Caco-2 (cell line): ENCODE measurements around the gene ZNF184. TPM values are rescaled to one million over a fixed set of nuclear protein-coding genes. Genes with fewer than 3 reads are reported as not detected.

Source experiments
- BruUV-seq: library from RNA; stranded (reverse); fragments of 400-500 nt; replicated peaks from 2 replicates; lab custom pipeline; 2021; lab: Mats Ljungman, UMichigan
- CTCF ChIA-PET: fragments of 300-600 bp; sonication (Branson Sonifier 250); formaldehyde crosslinking; loops from one replicate; lab custom pipeline; 2022; ENCODE audit warnings: antibody characterized with exemption; lab: Charles Lee
- POLR2A ChIA-PET: fragments of 300-600 bp; sonication (Branson Sonifier 250); formaldehyde crosslinking; loops from one replicate; lab custom pipeline; 2022; ENCODE audit warnings: antibody characterized with exemption; lab: Charles Lee
- DNase-seq, 2 experiments: peaks; one replicate each; pipeline versions ENCODE4 v3.0.0 to v3.0.0-alpha.2; 2020 to 2022
- H3K27me3 ChIP-seq: replicated peaks from 2 replicates; pipeline ENCODE4 v1.6.0; 2011; ENCODE audit warnings: low read length; ENCODE audit not compliant: control insufficient read depth, insufficient read depth
- H3K36me3 ChIP-seq: 2 replicates; pipeline ENCODE4 v1.5.1; 2011; ENCODE audit warnings: low read length; ENCODE audit not compliant: control insufficient read depth, insufficient read depth
- H3K4me1 ChIP-seq: fragments of 250-450 bp; sonication (Bioruptor Pico); 2 replicates; pipeline ENCODE4 v1.5.1; 2020; ENCODE audit warnings: mild to moderate bottlenecking
- H3K4me3 ChIP-seq: 2 replicates; pipeline ENCODE4 v1.5.1; 2011; ENCODE audit warnings: low read depth, mild to moderate bottlenecking, control low read depth, low read length
- H3K9me3 ChIP-seq: fragments of 250-450 bp; sonication (Bioruptor Pico); 2 replicates; pipeline ENCODE4 v1.5.1; 2020; ENCODE audit warnings: mild to moderate bottlenecking, moderate library complexity
- H3K27ac Mint-ChIP-seq: one replicate; pipeline ENCODE4 v1.8.0; 2022; ENCODE audit warnings: mixed read lengths; ENCODE audit not compliant: unreplicated experiment
- H3K27me3 Mint-ChIP-seq: one replicate; pipeline ENCODE4 v1.8.0; 2022; ENCODE audit warnings: mixed read lengths; ENCODE audit not compliant: insufficient read depth, unreplicated experiment
- H3K36me3 Mint-ChIP-seq: one replicate; pipeline ENCODE4 v1.8.0; 2022; ENCODE audit warnings: mild to moderate bottlenecking, mixed read lengths; ENCODE audit not compliant: insufficient read depth, unreplicated experiment
- H3K4me1 Mint-ChIP-seq: one replicate; pipeline ENCODE4 v1.8.0; 2022; ENCODE audit warnings: low read depth, mixed read lengths; ENCODE audit not compliant: unreplicated experiment
- H3K4me3 Mint-ChIP-seq: one replicate; pipeline ENCODE4 v1.8.0; 2022; ENCODE audit warnings: mild to moderate bottlenecking, moderate library complexity, mixed read lengths; ENCODE audit not compliant: unreplicated experiment
- H3K9me3 Mint-ChIP-seq: one replicate; pipeline ENCODE4 v1.8.0; 2022; ENCODE audit warnings: mixed read lengths; ENCODE audit not compliant: unreplicated experiment
- CTCF ChIP-seq, 2 experiments: fragments of 200-600 bp in 1 of 2; IDR thresholded peaks; 1 replicate in 1 of 2; 2 replicates in 1 of 2; pipeline versions ENCODE4 v1.5.1 to v1.8.0; 2011 to 2022; ENCODE audit warnings: antibody characterized with exemption in 1 of 2, control low read depth in 1 of 2, inconsistent platforms in 1 of 2, low read depth in 1 of 2, low read length in 1 of 2, mild to moderate bottlenecking in 1 of 2, moderate library complexity in 1 of 2; ENCODE audit not compliant: insufficient read depth in 1 of 2, severe bottlenecking in 1 of 2, unreplicated experiment in 1 of 2
- intact Hi-C: fragments of 100-400 bp; cut with micrococcal nuclease; formaldehyde crosslinking; loops from one replicate; pipeline ENCODE4 v1.10.0; 2022; ENCODE audit not compliant: unreplicated experiment
- total RNA-seq: library from RNA; stranded (reverse); gene quantifications from 2 replicates; pipeline ENCODE4 v1.2.3, GENCODE V29; 2022

Gene ZNF184
- total RNA-seq, 1 experiment from 2014 or later, result 3.9 TPM

DNA sequence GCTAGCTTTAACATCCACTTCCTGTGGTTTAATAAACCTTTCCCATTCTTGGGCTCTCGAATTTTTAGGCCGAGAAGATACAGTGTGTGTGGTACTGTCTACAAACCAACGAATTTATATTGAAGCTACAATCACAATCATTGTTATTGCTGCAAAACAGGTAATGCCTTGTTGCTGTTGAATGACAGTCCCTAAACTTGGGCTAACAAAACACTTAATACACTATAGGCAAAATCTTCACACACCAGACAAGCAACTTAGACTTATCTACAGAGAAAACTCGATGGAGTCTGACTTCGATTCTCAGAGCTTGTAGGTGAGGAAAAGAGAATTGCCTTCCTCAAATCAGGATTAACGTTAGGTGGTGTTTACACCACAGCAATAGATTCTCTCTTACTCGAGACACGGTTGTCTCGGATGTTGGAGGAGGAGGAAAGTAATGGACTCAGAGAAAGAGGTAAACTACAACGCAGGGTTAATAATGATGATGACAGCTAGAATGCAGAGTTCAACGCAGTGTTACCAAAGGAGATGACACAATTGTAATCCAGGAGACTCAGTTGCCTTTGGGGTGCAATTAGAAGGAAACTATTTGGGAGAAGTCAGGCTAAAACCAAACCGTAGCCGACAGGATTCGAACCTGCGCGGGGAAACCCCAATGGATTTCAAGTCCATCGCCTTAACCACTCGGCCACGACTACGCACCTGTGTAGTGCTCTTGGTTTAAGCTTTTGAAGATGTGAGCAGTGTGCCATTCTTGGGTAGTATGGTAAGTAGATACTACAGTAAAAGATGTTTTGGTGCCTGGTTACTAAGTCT, 32.5 kb upstream of the ZNF184 start:
- POLR2A ChIA-PET, result no interaction called here
- Histone ChIP-seq H3K4me3 (no peak overlapping the region), H3K9me3 (no peaks in the 10 kb centered on the region), H3K27me3 (no peaks in the 10 kb centered on the region), H3K36me3 (no peaks in the 10 kb centered on the region), H3K4me1 (no peaks in the 10 kb centered on the region)
- Mint-ChIP-seq H3K4me3 (peak overlapping the region; percentile 1), H3K4me1 (peaks cover 31% of the 10 kb centered on the region), H3K27me3 (peaks cover 4% of the 10 kb centered on the region), H3K27ac (no peak overlapping the region), H3K9me3 (no peaks in the 10 kb centered on the region), H3K36me3 (peaks cover 20% of the 10 kb centered on the region)
- no peak for TF ChIP-seq CTCF (IDR thresholded peaks at IDR 0.05; ENCODE audit: insufficient read depth in 1 of 2, low read depth in 1 of 2, low read length in 1 of 2, severe bottlenecking in 1 of 2, unreplicated experiment in 1 of 2)
- no TSS peak for BruUV-seq
- intact Hi-C loops, result no loop called here
- peak; percentile 32 to 46 for DNase-seq
- CTCF ChIA-PET, result interaction anchor here (0.6 to 1.2 kb wide), 2 partner anchors 13 to 96 kb away, joined by 4 to 5 read pairs; no protein-coding TSS in a partner anchor

GRCh38 chr6:27503436-27504030, 30.6 kb upstream of the ZNF184 start:
- DNase-seq, result peak; percentile 69 to 83
- Histone ChIP-seq H3K4me1 (no peaks in the 10 kb centered on the region), H3K36me3 (no peaks in the 10 kb centered on the region), H3K9me3 (no peaks in the 10 kb centered on the region), H3K4me3 (peak overlapping the region; percentile 56), H3K27me3 (no peaks in the 10 kb centered on the region)
- no TSS peak for BruUV-seq
- no peaks in the 10 kb centered on the region for H3K9me3 Mint-ChIP-seq
- H3K36me3 Mint-ChIP-seq, result peaks cover 20% of the 10 kb centered on the region
- ChIA-PET POLR2A (no interaction called here), CTCF (interaction anchor here (0.8 kb wide), 1 partner anchor 15 kb away, joined by 3 read pairs; no protein-coding TSS in a partner anchor)
- H3K4me1 Mint-ChIP-seq, result peaks cover 31% of the 10 kb centered on the region
- TF ChIP-seq CTCF (IDR thresholded peaks at IDR 0.05; ENCODE audit: insufficient read depth in 1 of 2, low read depth in 1 of 2, low read length in 1 of 2, severe bottlenecking in 1 of 2, unreplicated experiment in 1 of 2), result no peak
- peak overlapping the region; percentile 86 for H3K4me3 Mint-ChIP-seq
- intact Hi-C loops, result loop anchor here (2.0 kb wide), 1 partner anchor 25 kb away; no protein-coding TSS in a partner anchor
- H3K27me3 Mint-ChIP-seq, result peaks cover 3% of the 10 kb centered on the region
- H3K27ac Mint-ChIP-seq, result peak overlapping the region; percentile 88
